ENCODE measurements around the gene LDAF1. TPM values are rescaled to one million over a fixed set of nuclear protein-coding genes. Genes with fewer than 3 reads are reported as not detected.
"Not testable (repeated sequence)": the region's sequence is repeated elsewhere in the genome, so short reads cannot be mapped to it uniquely, and the experiment has no call there.

Gene LDAF1
- total RNA-seq, 4 donors from 2014 or later: 96.2 to 211 (median 200) TPM

DNA sequence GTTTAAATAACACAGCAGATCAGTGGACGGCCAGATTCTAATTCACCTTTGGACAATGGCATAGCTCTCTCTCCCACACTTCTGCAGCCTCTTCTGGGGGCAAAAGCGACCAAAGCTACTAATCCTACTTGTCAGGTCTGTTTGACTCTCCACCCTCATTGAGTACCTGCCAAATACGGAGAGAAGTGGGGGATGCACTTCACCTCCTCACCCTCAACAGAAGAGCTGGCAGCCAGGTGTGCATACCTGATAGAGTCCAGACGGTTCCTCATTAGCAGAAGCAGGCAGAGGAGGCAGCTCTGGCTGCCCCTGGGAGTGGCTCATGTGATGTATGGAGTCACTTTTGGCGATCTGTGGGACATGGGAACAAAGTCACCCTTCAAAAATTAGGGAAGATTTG is 12.7 kb upstream of the LDAF1 start:
- peaks cover 6% of the 10 kb centered on the region for H3K4me1 ChIP-seq
- H3K27me3 ChIP-seq: no peaks in the 10 kb centered on the region
- H3K9me3 ChIP-seq: no peaks in the 10 kb centered on the region
- 67% methylated on average over 5 of the region's 5 CpGs for WGBS
- H3K4me3 ChIP-seq: no peak overlapping the region
- TF ChIP-seq, protein P1, sequence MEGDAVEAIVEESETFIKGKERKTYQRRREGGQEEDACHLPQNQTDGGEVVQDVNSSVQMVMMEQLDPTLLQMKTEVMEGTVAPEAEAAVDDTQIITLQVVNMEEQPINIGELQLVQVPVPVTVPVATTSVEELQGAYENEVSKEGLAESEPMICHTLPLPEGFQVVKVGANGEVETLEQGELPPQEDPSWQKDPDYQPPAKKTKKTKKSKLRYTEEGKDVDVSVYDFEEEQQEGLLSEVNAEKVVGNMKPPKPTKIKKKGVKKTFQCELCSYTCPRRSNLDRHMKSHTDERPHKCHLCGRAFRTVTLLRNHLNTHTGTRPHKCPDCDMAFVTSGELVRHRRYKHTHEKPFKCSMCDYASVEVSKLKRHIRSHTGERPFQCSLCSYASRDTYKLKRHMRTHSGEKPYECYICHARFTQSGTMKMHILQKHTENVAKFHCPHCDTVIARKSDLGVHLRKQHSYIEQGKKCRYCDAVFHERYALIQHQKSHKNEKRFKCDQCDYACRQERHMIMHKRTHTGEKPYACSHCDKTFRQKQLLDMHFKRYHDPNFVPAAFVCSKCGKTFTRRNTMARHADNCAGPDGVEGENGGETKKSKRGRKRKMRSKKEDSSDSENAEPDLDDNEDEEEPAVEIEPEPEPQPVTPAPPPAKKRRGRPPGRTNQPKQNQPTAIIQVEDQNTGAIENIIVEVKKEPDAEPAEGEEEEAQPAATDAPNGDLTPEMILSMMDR (IDR thresholded peaks at IDR 0.05): no peak
- TF ChIP-seq POLR2A (IDR thresholded peaks at IDR 0.05): no peak
- no peak for TF ChIP-seq EP300 (IDR thresholded peaks at IDR 0.05)
- TF ChIP-seq POLR2AphosphoS5 (IDR thresholded peaks at IDR 0.05): no peak
- H3K27ac ChIP-seq: no peak overlapping the region
- DNase-seq (ENCODE audit: low spot score in 2 of 2): no peak
- H3K36me3 ChIP-seq: no peaks in the 10 kb centered on the region

DNA sequence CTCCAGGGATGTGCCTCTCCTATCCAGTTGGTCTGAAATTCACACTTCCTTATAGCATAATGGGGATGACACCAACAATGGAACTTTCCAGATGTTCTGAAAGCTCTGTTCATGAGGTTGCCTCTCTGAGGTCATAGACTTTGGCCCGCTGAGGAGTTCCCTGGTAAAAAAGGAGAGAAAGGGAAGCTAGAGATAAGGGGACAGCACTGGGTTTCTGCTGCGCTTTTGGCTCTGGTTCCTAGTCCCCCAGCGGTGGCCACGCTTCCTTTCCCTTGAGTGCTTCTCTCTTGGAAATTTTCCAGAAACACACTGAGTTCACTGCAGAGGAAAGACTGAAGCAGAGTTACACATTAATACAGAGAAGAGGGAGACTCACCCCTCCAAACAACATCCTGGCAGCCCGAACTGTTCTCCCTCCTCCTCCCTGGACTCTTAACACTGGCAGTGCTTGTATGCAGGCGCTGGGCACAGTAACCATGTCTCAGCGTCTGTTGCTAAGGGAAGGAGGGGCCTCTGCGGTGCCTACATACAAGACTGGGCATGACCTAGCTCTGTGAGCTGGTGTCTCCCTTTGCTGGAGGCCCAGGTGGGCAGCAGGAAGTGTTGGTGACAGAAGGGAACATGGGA is 8.0 kb upstream of the LDAF1 start, which contains the start of gene DNAH3:
Gene DNAH3, minus strand, starts transcription at position 472 of the 627 bp plus-strand sequence. CDS start 527 bp downstream, outside the sequence.
- H3K4me3 ChIP-seq: no peak within 1 kb of the TSS
- no peaks in the 10 kb centered on the region for H3K36me3 ChIP-seq
- no peaks in the 10 kb centered on the region for H3K9me3 ChIP-seq
- TF ChIP-seq EP300 (IDR thresholded peaks at IDR 0.05) (no peak), POLR2AphosphoS5 (IDR thresholded peaks at IDR 0.05) (no peak), POLR2A (IDR thresholded peaks at IDR 0.05) (no peak)
- TF ChIP-seq, protein P1 (IDR thresholded peaks at IDR 0.05): no peak
- H3K27ac ChIP-seq: no peak within 1 kb of the TSS
- no peaks in the 10 kb centered on the region for H3K27me3 ChIP-seq
- no peak for DNase-seq (ENCODE audit: low spot score in 2 of 2)
- peaks cover 11% of the 10 kb centered on the region for H3K4me1 ChIP-seq
- WGBS: 31% methylated on average over 7 of the region's 8 CpGs

DNA sequence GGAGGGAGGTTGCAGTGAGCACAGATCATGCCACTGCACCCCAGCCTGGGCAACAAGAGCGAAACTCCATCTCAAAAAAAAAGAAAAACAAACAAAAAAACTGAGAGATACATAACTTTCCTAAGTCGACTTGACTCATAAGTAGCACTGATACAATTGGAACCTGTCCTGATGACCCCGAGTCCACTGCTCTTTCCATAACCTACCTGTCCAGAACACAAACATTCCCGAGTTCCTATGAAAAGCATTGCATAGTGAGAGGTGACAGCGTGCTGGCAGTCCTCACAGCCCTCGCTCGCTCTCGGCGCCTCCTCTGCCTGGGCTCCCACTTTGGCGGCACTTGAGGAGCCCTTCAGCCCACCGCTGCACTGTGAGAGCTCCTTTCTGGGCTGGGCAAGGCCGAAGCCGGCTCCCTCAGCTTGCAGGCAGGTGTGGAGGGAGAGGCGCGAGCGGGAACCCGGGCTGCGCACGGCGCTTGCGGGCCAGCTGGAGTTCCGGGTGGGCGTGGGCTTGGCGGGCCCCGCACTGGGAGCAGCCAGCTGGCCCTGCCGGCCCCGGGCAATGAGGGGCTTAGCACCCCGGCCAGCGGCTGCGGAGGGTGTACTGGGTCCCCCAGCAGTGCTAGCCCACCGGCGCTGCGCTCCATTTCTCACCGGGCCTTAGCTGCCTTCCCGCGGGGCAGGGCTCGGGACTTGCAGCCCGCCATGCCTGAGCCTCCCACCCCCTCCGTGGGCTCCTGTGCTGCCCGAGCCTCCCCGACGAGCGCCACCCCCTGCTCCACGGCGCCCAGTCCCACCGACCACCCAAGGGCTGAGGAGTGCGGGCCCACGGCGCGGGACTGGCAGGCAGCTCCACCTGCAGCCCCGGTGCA is 6.1 kb upstream of the LDAF1 start:
- H3K9me3 ChIP-seq; H3K4me3 ChIP-seq; DNase-seq (ENCODE audit: low spot score in 2 of 2); H3K36me3 ChIP-seq; H3K27me3 ChIP-seq; H3K27ac ChIP-seq: not testable (repeated sequence)
- 78% methylated on average over 6 of the region's 51 CpGs for WGBS
- H3K4me1 ChIP-seq: peaks cover 16% of the 10 kb centered on the region

DNA sequence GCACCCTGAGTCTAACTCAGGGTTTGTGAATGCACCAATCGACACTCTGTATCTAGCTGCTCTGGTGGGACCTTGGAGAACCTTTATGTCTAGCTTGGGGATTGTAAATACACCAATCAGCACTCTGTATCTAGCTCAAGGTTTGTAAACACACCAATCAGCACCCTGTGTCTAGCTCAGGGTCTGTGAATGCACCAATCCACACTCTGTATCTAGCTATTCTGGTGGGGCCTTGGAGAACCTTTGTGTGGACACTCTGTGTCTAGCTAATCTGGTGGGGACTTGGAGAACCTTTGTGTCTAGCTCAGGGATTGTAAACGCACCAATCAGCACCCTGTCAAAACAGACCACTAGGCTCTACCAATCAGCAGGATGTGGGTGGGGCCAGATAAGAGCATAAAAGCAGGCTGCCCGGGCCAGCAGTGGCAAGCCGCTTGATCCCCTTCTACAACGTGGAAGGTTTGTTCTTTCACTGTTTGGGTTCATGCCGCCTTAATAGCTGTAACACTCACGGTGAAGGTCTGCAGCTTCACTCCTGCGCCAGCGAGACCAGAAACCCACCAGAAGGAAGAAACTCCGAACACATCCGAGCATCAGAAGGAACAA is 5.2 kb upstream of the LDAF1 start:
- DNase-seq (ENCODE audit: low spot score in 2 of 2); H3K27ac ChIP-seq; H3K9me3 ChIP-seq; H3K27me3 ChIP-seq; H3K36me3 ChIP-seq; H3K4me3 ChIP-seq: not testable (repeated sequence)
- WGBS: 86% methylated on average over 11 of the region's 11 CpGs
- peaks cover 24% of the 10 kb centered on the region for H3K4me1 ChIP-seq

DNA sequence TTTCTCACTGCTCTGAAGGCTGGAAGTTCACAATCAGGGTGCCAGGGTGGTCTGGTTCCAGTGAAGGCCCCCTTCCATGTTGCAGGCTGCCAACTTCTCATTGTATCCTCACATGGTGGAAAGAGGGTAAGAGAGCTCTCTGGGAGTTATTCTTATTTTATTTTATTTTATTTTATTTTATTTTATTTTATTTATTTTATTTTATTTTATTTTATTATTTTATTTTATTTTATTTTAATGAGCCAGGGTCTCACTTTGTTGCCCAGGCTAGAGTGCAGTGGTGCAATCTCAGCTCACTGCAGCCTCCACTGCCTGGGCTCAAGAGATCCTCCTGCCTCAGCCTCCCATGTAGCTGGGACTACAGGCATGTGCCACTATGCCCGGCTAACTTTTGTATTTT is 2.5 kb upstream of the LDAF1 start:
- not testable (repeated sequence) for DNase-seq (ENCODE audit: low spot score in 2 of 2); H3K27me3 ChIP-seq; H3K27ac ChIP-seq; H3K4me3 ChIP-seq; H3K36me3 ChIP-seq; H3K9me3 ChIP-seq
- 62% methylated on average over 1 of the region's 1 CpG for WGBS
- peaks cover 32% of the 10 kb centered on the region for H3K4me1 ChIP-seq

DNA sequence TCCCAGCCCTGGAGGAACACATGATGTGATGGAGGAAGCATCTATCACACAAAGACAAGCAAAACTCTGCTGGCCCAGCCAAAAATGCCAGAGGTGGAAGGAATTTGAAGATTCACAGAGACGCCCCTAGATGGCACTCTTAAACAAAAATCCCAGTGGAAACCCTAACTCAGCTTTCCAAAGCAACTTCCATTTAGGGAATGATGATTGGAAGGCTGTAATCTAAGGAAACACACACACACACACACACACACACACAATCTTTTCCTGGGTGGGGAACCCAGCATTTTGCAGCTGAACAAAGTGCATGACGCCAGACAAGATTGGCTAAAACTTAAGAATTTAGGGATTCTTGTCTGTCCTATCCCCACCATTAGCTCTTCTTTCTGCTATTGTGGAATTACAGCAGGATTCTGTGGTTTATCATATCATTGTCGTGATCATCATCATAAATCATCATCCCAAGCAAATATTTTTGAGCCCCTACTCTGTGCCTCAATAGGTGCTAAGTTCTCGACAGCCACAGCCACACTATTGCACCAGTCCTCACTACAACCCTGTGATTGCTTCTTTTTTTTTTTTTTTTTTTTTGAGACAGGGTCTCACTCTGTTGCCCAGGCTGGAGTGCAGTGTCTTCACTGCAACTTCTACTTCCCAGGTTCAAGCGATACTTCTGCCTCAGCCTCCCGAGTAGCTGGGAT is 1.6 kb upstream of the LDAF1 start:
- peaks cover 7% of the 10 kb centered on the region for H3K36me3 ChIP-seq
- no peaks in the 10 kb centered on the region for H3K27me3 ChIP-seq
- no peaks in the 10 kb centered on the region for H3K9me3 ChIP-seq
- no peak overlapping the region for H3K27ac ChIP-seq
- TF ChIP-seq, protein P1 (IDR thresholded peaks at IDR 0.05): peak; percentile 1 to 53
- TF ChIP-seq POLR2A (IDR thresholded peaks at IDR 0.05): no peak
- no peak for DNase-seq (ENCODE audit: low spot score in 2 of 2)
- H3K4me1 ChIP-seq: peaks cover 39% of the 10 kb centered on the region
- 50% methylated on average over 6 of the region's 6 CpGs for WGBS
- no peak overlapping the region for H3K4me3 ChIP-seq
